ENCODE measurements around the gene CCDC146.
"Not testable (repeated sequence)": the region's sequence is repeated elsewhere in the genome, so short reads cannot be mapped to it uniquely, and the experiment has no call there.

Gene CCDC146, protein sequence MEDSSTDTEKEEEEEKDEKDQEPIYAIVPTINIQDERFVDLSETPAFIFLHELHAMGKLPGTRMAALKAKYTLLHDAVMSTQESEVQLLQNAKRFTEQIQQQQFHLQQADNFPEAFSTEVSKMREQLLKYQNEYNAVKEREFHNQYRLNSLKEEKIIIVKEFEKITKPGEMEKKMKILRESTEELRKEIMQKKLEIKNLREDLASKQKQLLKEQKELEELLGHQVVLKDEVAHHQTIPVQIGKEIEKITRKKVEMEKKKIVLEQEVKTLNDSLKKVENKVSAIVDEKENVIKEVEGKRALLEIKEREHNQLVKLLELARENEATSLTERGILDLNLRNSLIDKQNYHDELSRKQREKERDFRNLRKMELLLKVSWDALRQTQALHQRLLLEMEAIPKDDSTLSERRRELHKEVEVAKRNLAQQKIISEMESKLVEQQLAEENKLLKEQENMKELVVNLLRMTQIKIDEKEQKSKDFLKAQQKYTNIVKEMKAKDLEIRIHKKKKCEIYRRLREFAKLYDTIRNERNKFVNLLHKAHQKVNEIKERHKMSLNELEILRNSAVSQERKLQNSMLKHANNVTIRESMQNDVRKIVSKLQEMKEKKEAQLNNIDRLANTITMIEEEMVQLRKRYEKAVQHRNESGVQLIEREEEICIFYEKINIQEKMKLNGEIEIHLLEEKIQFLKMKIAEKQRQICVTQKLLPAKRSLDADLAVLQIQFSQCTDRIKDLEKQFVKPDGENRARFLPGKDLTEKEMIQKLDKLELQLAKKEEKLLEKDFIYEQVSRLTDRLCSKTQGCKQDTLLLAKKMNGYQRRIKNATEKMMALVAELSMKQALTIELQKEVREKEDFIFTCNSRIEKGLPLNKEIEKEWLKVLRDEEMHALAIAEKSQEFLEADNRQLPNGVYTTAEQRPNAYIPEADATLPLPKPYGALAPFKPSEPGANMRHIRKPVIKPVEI

DNA sequence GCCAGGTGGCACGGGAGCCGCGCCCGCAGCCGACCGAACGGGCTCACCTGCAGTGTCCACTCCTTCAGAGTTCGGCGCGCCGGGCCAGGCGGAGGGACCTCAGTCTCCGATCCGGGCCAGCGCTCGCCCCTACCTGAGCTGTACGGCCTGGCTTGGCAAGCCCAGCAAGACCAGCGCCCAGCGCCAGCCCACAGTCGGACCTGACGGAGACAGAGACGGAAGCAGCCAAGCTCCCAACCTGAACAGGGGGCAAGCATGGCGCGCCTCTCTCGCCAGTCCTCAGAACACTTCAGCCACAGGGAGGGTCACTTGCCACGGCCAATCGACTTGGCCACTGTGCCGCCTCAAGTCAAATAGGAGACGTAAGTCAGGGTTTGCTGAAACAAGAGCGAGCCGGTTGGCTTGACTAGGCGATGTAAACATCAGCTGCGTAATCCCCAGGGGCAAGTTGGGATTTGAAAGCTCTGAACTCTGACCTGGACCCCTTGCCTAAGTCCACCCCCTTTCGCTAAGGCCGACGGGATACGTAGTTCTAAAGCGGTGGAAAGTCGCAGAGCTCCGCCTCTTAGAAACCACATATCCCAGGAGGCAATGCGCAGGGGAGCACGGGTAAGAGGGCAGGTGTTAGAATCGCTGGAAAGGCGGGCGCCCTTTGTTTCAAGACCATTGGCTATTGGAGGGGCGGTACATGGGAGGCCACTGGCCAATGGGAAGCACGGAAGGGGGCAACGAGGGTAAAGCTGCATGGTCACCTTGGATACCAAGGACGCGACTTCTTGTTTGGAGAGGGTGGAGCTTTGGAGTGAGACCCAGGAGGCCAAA is at the start of gene CCDC146:
TSS of gene CCDC146 (plus strand) at position 756 of the 822 bp plus-strand sequence. CDS start 45,054 bp downstream, outside the sequence.
- peak; percentile 89 for DNase-seq

DNA sequence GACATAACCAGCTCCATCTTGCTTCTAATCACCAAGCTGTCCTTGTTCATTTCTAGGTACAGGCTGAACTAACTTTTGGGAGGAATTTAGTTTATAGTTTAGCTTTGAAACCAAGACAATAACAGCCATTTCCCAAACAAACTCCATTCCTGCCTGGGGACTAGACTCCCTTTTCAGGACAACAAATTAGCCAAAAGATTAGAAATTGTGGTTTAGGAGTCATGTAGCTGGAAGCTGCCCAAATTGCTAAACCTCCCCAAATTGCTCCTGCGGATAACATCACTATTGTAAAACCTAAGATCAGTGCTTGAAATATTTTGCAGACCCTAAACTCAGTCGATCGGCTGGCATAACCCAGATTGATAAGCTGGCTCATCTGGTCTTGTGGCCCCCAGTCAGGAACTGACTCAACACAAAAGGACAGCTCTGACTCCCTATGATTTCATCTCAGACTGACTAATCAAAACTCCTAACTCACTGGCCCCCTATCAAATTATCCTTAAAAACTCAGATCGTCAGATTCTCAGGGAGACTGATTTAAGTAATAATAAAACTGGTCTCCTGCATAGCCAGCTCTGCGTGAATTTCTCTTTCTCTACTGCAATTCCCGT is 47.5 kb upstream of the CCDC146 start:
- DNase-seq: not testable (repeated sequence)

DNA sequence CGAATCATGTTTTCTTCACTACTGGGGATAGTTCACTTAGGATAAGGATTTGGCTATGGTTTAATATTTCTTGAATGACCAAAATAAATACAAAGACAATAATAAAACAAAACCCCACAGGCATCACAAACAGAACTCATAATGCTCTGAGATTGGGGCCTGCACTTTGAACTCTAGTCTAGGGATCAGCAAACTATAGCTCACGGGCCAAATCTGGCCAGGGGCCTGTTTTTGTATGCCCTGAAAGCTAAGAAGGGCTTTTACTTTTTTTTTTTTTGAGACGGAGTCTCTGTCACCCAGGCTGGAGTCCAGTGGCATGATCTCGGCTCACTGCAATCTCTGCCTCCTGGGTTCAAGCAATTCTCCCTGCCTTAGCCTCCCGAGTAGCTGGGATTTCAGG is 45.4 kb upstream of the CCDC146 start:
- DNase-seq: not testable (repeated sequence)

DNA sequence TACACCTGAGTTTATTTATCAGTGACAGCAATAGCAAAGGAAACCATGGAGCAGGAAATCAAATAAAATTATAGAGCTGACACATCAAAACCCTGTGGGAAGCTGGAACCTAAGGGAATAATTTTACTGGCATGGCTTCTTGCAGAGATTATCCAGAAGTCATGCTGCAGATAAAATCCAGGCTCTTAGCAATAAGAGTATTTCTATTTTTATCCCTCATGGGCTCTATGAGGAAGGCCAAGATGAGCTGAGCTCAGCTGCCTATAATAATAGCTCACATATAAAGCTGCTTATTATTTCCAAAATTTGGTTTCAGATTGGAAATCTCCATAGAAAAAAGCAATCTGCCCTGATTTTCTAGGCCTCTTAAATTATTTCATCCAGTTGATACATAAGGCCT is 43.3 kb upstream of the CCDC146 start:
- DNase-seq: not testable (repeated sequence)

DNA sequence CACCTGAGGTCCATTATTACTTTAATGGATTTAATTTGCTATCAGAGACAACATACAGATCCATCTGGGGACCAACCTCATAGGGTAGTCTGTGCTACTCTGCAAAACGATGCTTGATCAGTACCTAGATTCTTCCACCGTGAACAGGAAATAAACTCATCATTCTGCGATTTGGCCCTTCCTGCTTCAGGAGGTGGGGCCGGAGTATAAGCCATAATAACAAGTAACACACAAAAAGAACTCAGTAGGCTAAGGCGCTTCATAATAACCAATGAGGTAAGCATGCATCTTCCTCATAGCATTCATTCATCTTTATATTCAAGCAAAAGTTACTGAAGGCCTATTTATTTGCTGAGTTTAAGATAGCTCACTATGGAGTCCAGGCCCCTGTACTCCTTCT is 42.8 kb upstream of the CCDC146 start:
- DNase-seq: not testable (repeated sequence)

DNA sequence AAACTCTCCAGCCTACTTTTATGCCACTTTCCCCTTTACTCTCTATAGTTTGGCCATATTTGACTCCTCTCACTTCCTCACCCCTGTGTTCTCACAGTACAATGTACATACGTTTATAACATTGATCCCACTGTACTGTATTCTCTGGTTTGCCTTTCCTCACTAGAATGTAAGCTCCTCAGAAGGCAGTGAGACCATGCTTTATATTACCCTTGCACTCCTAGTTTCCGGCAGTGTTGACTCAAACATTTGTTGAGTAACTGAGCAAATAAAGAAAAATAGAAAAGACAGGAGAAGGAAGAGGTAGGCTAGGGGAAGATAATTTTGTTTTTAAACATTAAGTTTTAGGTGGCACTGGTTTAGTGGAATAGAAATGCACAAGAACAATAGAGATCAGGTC is 42.2 kb upstream of the CCDC146 start:
- not testable (repeated sequence) for DNase-seq

DNA sequence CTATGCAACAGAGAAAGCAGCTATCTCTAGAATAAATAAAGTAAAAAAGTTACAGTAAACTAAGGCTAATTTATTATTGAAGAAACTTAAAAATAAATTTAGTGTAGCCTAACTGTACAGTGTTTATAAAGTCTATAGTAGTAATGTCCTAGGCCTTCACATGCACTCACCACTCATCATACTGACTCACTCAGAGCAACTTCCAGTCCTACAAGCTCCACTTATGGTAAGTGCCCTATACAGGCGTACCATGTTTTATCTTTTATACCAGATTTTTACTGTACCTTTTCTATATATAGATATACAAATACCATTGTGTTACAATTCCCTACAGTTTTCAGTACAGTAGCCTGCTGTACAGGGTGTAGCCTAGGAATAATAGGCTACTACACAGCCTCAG is 40.2 kb upstream of the CCDC146 start:
- DNase-seq: not testable (repeated sequence)

DNA sequence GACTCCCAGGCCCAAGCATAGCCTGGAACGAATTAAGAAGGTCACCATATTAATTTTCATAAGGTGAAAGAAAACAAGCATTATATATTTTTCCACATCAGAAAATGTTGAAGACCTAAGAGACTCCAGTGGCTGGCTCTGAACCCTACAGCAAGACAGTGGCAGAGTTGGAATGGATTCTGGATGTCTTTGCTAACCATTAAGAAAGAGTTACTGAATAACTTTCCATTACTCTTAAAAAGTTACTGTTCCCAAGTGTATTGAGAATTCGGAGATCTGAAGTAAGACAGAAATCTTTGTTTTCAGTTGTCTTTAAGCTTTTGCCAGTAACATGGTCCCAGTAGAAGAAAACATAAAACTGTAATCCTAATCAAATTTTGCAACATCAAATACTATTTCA is 30.1 kb upstream of the CCDC146 start:
- not testable (repeated sequence) for DNase-seq

DNA sequence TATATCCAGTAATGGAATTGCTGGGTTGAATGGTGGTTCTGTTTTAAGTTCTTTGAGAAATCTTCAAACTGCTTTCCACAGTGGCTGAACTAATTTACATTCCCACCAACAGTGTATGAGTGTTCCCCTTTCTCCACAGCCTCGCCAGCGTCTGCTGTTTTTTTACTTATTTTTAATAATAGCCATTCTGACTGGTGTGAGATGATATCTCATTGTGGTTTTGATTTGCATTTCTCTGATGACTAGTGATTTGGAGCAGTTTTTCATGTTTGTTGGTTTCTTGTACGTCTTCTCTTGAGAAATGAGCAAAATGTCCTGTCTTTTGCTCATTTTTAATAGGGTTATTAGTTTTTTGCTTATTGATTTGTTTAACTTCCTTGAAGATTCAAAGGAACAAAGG is 21.9 kb upstream of the CCDC146 start:
- DNase-seq: not testable (repeated sequence)

DNA sequence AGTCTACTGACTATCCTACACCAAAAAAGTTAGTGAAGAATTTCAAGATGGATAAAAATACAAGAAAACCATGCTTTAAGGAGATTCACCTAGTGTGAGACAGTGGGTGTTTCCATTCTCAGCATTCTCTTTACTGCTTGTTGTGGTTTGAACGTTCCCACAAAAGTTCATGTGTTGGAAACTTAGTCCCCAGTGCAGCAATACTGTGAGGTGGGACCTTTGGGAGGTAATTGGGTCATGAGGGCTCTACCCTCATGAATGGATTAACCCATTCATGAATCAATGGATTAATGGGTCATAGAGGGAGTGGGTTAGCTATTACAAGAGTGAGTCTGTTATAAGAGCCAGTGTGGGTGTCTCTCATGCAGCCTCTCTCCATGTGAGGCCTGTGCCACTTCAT is 21.2 kb upstream of the CCDC146 start:
- not testable (repeated sequence) for DNase-seq

DNA sequence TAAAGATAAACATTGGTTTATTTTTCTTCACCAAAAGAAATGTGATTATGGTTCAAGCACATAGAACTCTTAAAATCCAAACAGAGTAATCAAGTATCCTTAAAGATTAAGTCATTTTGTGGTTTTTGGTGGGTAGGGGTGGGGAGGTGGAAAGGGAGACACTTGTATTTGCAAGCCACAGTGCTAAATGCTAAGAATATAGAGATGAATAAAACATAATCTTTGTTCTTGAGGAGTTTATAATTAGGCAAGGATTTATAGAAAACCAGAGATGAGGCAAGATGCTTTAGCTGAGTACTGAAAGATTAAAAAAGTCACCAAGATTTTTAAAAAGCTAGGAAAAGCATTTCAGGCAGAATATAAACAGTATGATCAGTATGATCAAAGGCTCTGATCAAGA is 19.7 kb upstream of the CCDC146 start:
- not testable (repeated sequence) for DNase-seq

DNA sequence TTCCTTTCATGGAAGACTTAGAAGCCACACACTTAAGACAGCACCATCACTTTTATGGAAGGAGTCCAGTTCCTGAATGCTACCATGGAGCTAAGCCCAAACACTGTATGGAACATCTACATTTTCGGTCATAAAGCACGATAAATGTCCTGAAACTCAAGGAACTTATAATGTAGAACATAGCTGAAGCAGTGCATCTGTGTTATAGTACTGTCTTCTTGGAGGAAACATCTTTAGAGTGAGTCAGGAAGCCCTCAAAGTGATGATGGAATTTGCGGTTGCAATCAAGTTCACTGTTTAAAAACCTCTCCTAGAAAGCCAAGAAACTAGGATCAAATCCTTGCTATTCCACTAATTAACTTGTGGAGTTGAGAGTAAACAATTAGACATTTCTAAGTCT is 16.5 kb upstream of the CCDC146 start:
- not testable (repeated sequence) for DNase-seq

DNA sequence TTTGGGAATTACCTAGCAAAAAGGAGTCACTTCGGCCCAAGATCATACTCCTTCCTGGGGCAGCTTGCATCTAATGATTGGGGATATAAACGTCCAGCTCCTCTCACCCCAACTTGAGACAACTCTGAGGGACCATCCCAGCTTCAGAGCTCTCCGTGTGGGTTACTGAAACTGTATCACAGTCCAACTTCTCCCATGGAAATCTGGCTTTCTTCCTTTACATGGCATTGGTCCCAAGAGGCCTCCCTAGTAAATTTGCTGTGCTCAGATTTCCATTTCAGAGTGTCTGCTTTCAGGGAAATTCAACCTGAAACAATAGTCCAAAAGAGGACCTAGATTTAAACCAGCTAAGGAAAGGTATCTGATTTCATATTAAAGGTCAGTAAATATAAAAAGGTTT is 14.8 kb upstream of the CCDC146 start:
- DNase-seq: not testable (repeated sequence)

DNA sequence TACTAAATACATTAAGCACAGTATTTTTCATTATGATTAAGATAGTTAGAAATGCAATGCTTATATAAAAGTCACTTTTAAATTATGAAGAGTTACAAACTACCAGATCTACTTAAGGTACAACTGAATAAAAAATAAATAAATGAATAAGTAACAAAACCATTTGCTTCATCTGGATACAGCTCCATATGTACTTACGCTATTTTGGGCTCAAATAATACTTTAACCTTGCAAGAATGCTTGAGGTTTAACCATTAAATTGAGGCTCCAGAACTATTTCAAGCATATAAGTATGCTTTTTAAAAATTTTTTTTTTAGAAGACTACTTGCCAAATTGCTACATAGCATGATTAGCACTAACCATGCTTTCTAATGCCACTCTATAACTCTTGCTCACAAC is 14.1 kb upstream of the CCDC146 start:
- DNase-seq: not testable (repeated sequence)

DNA sequence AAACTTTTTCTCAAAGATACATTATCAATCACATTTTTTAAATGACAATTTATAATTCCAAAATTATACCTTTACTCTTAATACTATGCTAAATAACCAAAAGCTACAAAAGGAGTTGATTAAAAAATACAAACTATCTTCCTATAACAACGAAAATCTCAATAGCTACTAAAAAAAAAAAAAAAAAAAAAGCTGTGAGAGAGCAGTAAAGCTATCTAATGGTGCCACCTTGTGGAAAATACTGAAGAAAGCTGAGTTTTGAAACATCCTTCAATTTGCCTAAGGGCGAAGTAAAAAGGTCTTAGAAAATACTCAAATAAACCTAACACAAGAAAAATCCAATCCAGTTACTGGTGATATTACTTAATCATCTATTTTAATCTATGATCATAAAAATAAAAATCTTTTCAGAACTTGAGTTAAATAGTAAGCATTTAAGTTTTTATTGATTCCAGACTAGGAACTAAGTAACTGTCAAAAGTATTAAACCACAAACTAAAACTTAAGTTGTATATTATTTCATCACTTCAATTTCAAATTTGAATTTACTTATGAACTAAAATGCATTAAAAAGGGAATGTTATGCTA is 9.6 kb upstream of the CCDC146 start:
- not testable (repeated sequence) for DNase-seq

DNA sequence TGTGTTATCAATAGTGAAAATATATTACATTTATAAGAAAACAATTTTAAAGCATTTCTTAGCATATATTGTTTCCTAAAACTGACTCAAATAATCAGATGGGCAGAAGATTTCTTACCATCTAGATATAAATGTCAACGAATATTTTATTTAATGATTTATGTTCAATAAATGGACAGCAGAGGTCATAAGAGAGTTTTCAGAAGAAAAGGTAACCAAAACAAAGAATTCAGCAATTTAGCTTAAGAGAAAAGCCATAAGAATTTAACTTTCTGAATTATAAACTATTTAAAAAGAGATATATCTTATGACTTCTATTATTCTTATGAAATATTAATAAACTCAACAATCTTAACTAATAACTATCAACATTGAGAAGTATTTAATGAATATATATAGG is 3.1 kb downstream of the CCDC146 start:
- DNase-seq: not testable (repeated sequence)

DNA sequence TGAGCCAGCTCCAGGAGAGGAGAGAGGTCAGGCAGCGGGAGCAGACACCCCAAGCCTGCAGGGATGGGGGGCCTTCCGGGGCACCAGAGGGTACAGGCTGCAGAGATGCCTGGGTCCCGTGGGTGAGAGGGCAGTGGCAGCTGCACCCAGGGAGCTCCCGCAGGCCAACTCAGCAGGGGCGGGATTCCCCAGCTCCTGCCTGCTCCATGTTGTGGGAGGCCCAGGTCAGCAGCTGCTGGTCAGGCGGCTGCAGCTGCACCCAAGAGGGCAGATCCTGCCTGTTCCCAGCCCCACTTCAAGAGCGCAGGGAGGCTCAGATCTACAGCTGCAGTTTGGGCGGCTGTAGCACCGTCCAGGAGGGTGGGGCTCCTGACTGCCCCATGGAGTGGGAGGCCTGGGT is 4.6 kb downstream of the CCDC146 start:
- not testable (repeated sequence) for DNase-seq

DNA sequence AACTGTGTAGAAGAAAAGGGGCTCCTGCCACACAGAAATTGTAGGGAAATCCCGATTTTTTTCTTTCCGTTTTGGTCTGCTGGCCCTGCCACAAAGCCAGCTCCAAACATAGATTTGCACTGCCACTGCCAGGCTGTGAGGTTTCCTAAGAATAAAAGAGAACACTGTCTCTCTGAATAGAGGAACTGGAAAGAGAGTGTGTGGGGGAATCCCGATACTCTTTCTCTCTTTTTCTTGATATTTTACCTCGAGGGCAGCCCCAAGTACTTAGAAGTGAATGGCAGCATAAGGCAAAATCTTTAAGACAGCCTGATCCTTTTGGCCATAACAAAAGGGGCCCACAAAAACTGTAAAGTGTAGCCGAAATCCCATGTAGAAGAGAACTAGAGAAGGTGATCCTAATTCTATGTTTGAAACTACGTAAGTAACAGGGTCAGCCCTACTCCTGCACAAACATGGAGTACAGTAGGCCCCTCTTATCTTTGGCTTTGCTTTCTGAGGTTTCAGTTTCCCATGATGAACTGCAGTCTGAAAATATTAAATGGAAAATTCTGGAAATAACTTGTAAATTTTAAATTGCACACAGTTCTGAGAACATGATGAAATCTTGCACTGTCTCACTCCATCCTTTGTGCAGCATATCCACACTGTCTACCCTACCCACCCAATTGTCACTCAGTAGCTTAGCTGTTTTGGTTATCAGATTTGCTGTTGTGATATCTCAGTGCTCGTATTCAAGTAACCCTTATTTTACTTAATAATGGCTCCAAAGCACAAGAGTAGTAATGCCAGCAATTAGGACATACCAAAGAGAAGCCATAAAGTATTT is 6.4 kb downstream of the CCDC146 start:
- not testable (repeated sequence) for DNase-seq

DNA sequence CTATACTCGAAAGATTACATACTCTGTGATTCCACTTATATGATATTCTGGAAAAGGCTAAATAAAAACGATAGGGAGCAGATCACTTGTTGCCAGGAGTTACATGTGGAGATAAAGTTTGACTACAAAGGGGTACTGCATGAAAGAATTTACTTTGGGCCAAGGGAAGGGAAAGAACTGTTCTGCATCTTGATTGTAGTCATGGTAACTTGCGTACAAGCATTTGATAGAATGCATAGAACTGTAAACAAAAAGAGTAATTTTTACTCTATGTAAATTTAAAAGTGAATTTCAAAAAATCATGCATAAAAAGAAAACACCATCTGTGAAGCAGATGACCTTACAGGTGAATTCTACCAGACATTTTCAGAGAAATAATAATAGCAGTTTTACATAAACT is 9.4 kb downstream of the CCDC146 start:
- not testable (repeated sequence) for DNase-seq

DNA sequence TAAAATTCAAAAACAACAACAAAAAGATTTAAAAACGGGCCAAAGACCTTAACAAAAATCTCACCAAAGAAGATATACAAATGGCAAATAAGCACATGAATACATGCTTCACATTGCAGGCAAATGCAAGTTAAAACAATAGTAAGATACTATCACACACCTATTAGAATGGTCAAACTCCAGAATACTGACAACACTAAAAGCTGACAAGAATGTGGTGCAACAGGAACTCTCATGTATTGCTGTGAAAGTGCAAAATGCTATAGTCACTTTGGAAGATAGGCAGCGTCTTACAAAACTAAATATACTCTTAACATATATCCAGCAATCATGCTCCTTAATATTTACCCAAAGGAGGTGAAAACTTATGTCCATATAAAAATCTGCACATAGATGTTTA is 16.3 kb downstream of the CCDC146 start:
- not testable (repeated sequence) for DNase-seq

DNA sequence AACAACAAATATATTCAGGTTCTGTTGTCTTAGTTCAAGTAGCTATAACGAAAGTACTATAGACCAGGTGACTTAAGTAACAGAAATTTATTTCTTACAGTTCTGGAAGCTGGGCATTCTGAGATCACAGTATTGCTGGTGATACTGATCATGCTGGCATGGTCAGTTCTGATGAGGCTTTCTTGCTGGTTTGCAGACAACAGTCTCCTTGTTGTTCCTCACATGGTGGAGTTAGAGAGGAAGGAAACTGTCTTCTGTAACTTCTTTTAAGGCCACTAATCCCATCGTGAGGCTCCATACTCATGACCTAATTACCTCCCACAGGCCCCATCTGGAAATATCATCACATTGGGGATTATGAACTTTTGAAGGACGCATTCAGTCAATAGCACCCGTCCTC is 17.9 kb downstream of the CCDC146 start:
- DNase-seq: not testable (repeated sequence)

Measured in activated T-cell treated with anti-CD3 and anti-CD28 coated beads, Interleukin-2, amount 50 U/mL, for 1 hour (primary cell).